ENCODE results near the gene ARHGAP32.

The ARHGAP32 gene

GRCh38 chr11:128956401-128957201 is 235.5 kb downstream of the ARHGAP32 start:
- Histone ChIP-seq H3K4me1 (ENCODE audit: control insufficient read depth, insufficient read depth, low read length) (no peaks in the 10 kb centered on the region), H3K9ac (ENCODE audit: low read length) (no peak overlapping the region), H3K4me3 (ENCODE audit: low read length) (no peak overlapping the region), H3K27ac (ENCODE audit: low read depth, low read length) (no peak overlapping the region), H3K27me3 (ENCODE audit: control insufficient read depth, insufficient read depth, low read length) (peaks cover 2% of the 10 kb centered on the region), H3K36me3 (ENCODE audit: control insufficient read depth, insufficient read depth, low read length) (no peaks in the 10 kb centered on the region)

- no peak overlapping the region for H3K9ac ChIP-seq (ENCODE audit: low read length)
- H3K27ac ChIP-seq (ENCODE audit: low read depth, low read length) = no peak overlapping the region
- no peak overlapping the region for H3K4me3 ChIP-seq (ENCODE audit: low read length)
- peaks cover 2% of the 10 kb centered on the region for H3K27me3 ChIP-seq (ENCODE audit: control insufficient read depth, insufficient read depth, low read length)
- no peaks in the 10 kb centered on the region for H3K36me3 ChIP-seq (ENCODE audit: control insufficient read depth, insufficient read depth, low read length)
- no peaks in the 10 kb centered on the region for H3K4me1 ChIP-seq (ENCODE audit: control insufficient read depth, insufficient read depth, low read length)
Measured at GRCh38 chr11:128955636-128956035, 236.5 kb downstream of the ARHGAP32 start.

- H3K27ac ChIP-seq (ENCODE audit: low read depth, low read length) = no peak overlapping the region
- no peak overlapping the region for H3K9ac ChIP-seq (ENCODE audit: low read length)
- H3K4me3 ChIP-seq (ENCODE audit: low read length) = no peak overlapping the region
- peaks cover 2% of the 10 kb centered on the region for H3K27me3 ChIP-seq (ENCODE audit: control insufficient read depth, insufficient read depth, low read length)
- H3K4me1 ChIP-seq (ENCODE audit: control insufficient read depth, insufficient read depth, low read length) = no peaks in the 10 kb centered on the region
- no peaks in the 10 kb centered on the region for H3K36me3 ChIP-seq (ENCODE audit: control insufficient read depth, insufficient read depth, low read length)
Measured at GRCh38 chr11:128953151-128953550, 239.0 kb downstream of the ARHGAP32 start.

DNA sequence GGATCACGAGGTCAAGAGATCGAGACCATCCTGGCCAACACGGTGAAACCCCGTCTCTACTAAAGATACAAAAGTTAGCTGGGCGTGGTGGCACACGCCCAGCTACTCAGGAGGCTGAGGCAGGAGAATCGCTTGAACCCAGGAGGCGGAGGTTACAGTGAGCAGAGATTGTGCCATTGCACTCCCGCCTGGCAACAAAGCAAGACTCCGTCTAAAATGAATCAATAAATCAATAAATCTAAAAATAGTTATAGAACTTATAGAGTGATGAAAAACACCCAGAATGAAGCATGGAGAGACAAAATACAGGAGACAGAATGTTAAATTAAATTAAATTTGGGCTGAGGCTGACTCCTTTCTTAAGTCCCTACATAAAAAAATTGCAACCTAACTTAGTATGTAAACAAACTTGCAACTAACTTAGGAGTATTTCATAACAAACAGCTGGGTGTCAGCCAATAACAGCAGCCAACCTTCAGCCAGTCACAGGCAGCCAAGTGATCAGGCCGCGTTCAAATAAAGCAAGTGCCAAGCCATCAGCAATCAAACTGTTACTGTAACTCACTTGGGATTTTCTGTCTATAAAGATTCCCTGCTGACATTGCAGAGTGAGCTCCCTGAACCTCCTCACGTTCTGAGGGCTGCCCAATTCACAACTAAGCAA is 242.2 kb downstream of the ARHGAP32 start:
- Histone ChIP-seq H3K4me1 (ENCODE audit: control insufficient read depth, insufficient read depth, low read length) (no peaks in the 10 kb centered on the region), H3K36me3 (ENCODE audit: control insufficient read depth, insufficient read depth, low read length) (no peaks in the 10 kb centered on the region), H3K9ac (ENCODE audit: low read length) (no peak overlapping the region), H3K4me3 (ENCODE audit: low read length) (no peak overlapping the region), H3K27ac (ENCODE audit: low read depth, low read length) (no peak overlapping the region), H3K27me3 (ENCODE audit: control insufficient read depth, insufficient read depth, low read length) (peaks cover 2% of the 10 kb centered on the region)

- H3K4me3 ChIP-seq (ENCODE audit: low read length) = no peak overlapping the region
- no peak overlapping the region for H3K27ac ChIP-seq (ENCODE audit: low read depth, low read length)
- H3K4me1 ChIP-seq (ENCODE audit: control insufficient read depth, insufficient read depth, low read length) = no peaks in the 10 kb centered on the region
- no peaks in the 10 kb centered on the region for H3K36me3 ChIP-seq (ENCODE audit: control insufficient read depth, insufficient read depth, low read length)
- peaks cover 2% of the 10 kb centered on the region for H3K27me3 ChIP-seq (ENCODE audit: control insufficient read depth, insufficient read depth, low read length)
- H3K9ac ChIP-seq (ENCODE audit: low read length) = no peak overlapping the region
Measured at GRCh38 chr11:128948583-128948982, 243.5 kb downstream of the ARHGAP32 start.

- Histone ChIP-seq H3K9ac (ENCODE audit: low read length) (no peak overlapping the region), H3K27ac (ENCODE audit: low read depth, low read length) (no peak overlapping the region), H3K4me3 (ENCODE audit: low read length) (no peak overlapping the region), H3K36me3 (ENCODE audit: control insufficient read depth, insufficient read depth, low read length) (no peaks in the 10 kb centered on the region), H3K4me1 (ENCODE audit: control insufficient read depth, insufficient read depth, low read length) (no peaks in the 10 kb centered on the region), H3K27me3 (ENCODE audit: control insufficient read depth, insufficient read depth, low read length) (no peaks in the 10 kb centered on the region)
Measured at GRCh38 chr11:128947773-128948172, 244.4 kb downstream of the ARHGAP32 start.

GRCh38 chr11:128946648-128947047 is 245.5 kb downstream of the ARHGAP32 start:
- Histone ChIP-seq H3K4me1 (ENCODE audit: control insufficient read depth, insufficient read depth, low read length) (no peaks in the 10 kb centered on the region), H3K27ac (ENCODE audit: low read depth, low read length) (no peak overlapping the region), H3K9ac (ENCODE audit: low read length) (no peak overlapping the region), H3K4me3 (ENCODE audit: low read length) (no peak overlapping the region), H3K36me3 (ENCODE audit: control insufficient read depth, insufficient read depth, low read length) (no peaks in the 10 kb centered on the region), H3K27me3 (ENCODE audit: control insufficient read depth, insufficient read depth, low read length) (no peaks in the 10 kb centered on the region)

- Histone ChIP-seq H3K4me3 (ENCODE audit: low read length) (no peak overlapping the region), H3K27me3 (ENCODE audit: control insufficient read depth, insufficient read depth, low read length) (no peaks in the 10 kb centered on the region), H3K27ac (ENCODE audit: low read depth, low read length) (no peak overlapping the region), H3K9ac (ENCODE audit: low read length) (no peak overlapping the region), H3K36me3 (ENCODE audit: control insufficient read depth, insufficient read depth, low read length) (no peaks in the 10 kb centered on the region), H3K4me1 (ENCODE audit: control insufficient read depth, insufficient read depth, low read length) (no peaks in the 10 kb centered on the region)
Measured at GRCh38 chr11:128943428-128943976, 248.6 kb downstream of the ARHGAP32 start.

DNA sequence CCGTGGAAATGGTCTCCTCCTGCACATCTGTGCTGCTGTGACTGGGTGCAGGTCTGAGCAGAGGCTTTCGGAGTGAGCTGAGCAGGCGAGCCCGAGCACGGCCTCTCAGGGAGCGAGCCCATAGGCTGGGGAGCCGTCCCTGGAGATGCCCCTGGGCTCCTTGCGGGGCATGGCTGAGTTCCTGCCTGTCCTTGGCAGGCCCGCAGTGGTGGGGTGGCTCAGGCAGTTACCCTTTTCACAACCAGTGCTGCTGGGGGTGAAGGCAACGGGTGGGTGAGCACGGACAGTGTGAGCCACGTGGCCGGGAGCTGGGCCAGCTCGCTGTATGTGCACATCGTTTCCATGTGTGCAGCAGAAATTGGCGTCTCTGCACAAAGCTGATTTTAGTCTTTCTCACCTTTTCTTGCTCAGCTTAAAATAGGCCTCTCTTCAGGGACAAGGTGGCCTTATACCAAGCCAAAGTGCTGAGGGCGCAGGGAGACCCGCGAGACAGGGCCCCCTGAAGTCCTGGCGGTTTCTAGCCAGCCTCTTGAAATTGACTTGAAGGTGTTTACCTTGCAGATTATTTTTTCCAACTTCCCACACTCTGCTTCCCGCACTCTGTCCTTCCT is 249.2 kb downstream of the ARHGAP32 start, which contains the start of gene TP53AIP1:
Gene TP53AIP1, minus strand, starts transcription at position 55 of the 611 bp plus-strand sequence. CDS start 5,053 bp downstream, outside the sequence.
- no peak within 1 kb of the TSS for H3K9ac ChIP-seq (ENCODE audit: low read length)
- no peaks in the 10 kb centered on the region for H3K4me1 ChIP-seq (ENCODE audit: control insufficient read depth, insufficient read depth, low read length)
- no peak within 1 kb of the TSS for H3K27ac ChIP-seq (ENCODE audit: low read depth, low read length)
- no peaks in the 10 kb centered on the region for H3K27me3 ChIP-seq (ENCODE audit: control insufficient read depth, insufficient read depth, low read length)
- no peaks in the 10 kb centered on the region for H3K36me3 ChIP-seq (ENCODE audit: control insufficient read depth, insufficient read depth, low read length)
- H3K4me3 ChIP-seq (ENCODE audit: low read length) = no peak within 1 kb of the TSS

GRCh38 chr11:128942272-128942612 is 249.9 kb downstream of the ARHGAP32 start:
- Histone ChIP-seq H3K36me3 (ENCODE audit: control insufficient read depth, insufficient read depth, low read length) (no peaks in the 10 kb centered on the region), H3K4me1 (ENCODE audit: control insufficient read depth, insufficient read depth, low read length) (no peaks in the 10 kb centered on the region), H3K27me3 (ENCODE audit: control insufficient read depth, insufficient read depth, low read length) (no peaks in the 10 kb centered on the region), H3K27ac (ENCODE audit: low read depth, low read length) (no peak overlapping the region), H3K4me3 (ENCODE audit: low read length) (no peak overlapping the region), H3K9ac (ENCODE audit: low read length) (no peak overlapping the region)

DNA sequence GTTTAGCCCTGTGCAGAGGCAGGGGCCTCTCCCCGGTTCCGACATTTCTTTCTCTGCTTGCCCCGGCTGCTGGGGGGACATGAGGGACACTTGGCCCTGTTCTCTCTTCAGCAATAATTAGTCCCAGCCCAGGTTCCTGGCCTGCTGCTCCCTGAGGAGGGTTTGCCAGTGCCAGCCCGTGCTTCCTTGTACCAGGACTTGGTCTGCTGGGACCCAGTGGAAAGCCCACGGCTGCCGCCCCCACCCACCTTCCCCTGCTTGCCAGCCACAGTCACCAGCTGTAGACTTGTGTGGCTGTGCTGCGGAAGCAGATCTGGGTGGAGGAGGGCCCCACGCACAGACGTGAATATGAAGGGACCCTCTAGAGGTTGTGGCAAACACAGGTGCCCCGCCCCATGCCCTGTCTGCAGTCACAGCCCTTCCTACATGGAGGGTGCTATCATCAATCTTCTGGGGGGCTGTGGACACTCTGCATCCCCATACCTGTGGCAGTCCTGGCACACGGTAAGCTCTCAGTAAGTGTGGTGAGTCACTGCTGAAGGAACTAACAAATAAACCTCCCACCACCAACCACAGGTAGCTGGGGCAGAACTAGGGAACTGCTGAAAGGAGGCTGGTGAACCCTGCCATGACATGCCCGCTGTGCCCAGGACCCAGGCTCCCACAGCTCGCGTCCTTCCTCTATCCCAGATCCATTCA is 250.4 kb downstream of the ARHGAP32 start:
- Histone ChIP-seq H3K36me3 (ENCODE audit: control insufficient read depth, insufficient read depth, low read length) (no peaks in the 10 kb centered on the region), H3K4me3 (ENCODE audit: low read length) (no peak overlapping the region), H3K27ac (ENCODE audit: low read depth, low read length) (no peak overlapping the region), H3K9ac (ENCODE audit: low read length) (no peak overlapping the region), H3K27me3 (ENCODE audit: control insufficient read depth, insufficient read depth, low read length) (no peaks in the 10 kb centered on the region), H3K4me1 (ENCODE audit: control insufficient read depth, insufficient read depth, low read length) (no peaks in the 10 kb centered on the region)

DNA sequence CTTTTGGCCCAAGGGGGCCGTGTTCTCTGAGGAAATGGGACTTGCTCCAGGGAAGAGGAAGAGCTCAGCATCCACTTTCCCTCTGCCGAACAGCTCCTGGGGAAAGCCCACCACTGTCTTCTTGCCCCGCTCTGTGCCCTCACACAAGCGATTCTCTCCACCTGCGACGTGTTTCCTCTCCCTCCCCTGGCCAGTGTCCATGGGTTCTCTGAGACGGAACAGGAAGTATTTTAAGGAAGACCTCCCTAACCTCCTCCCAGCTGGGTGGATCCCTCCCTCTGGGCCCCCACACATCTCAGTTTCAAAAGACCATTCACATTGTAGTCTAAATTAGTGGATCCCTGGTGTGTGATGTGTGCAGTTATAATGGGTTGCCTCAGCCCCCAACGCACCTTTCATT is 251.0 kb downstream of the ARHGAP32 start:
- no peak overlapping the region for H3K4me3 ChIP-seq (ENCODE audit: low read length)
- H3K27me3 ChIP-seq (ENCODE audit: control insufficient read depth, insufficient read depth, low read length) = no peaks in the 10 kb centered on the region
- H3K9ac ChIP-seq (ENCODE audit: low read length) = no peak overlapping the region
- no peak overlapping the region for H3K27ac ChIP-seq (ENCODE audit: low read depth, low read length)
- no peaks in the 10 kb centered on the region for H3K36me3 ChIP-seq (ENCODE audit: control insufficient read depth, insufficient read depth, low read length)
- H3K4me1 ChIP-seq (ENCODE audit: control insufficient read depth, insufficient read depth, low read length) = no peaks in the 10 kb centered on the region

All from rectal smooth muscle tissue (tissue), 1 donor.